NCI-H1092 (cell line): ENCODE measurements around the gene TPST1.
"Not testable (repeated sequence)": the region's sequence is repeated elsewhere in the genome, so short reads cannot be mapped to it uniquely, and the experiment has no call there.

ENCODE experiments used
- DNase-seq: peaks from one replicate; lab custom pipeline; 2025; lab: John Stamatoyannopoulos, UW

TPST1 gene

GRCh38 chr7:66188645-66189044 lies 16.5 kb upstream of the TPST1 start:
- DNase-seq = no peak

DNA sequence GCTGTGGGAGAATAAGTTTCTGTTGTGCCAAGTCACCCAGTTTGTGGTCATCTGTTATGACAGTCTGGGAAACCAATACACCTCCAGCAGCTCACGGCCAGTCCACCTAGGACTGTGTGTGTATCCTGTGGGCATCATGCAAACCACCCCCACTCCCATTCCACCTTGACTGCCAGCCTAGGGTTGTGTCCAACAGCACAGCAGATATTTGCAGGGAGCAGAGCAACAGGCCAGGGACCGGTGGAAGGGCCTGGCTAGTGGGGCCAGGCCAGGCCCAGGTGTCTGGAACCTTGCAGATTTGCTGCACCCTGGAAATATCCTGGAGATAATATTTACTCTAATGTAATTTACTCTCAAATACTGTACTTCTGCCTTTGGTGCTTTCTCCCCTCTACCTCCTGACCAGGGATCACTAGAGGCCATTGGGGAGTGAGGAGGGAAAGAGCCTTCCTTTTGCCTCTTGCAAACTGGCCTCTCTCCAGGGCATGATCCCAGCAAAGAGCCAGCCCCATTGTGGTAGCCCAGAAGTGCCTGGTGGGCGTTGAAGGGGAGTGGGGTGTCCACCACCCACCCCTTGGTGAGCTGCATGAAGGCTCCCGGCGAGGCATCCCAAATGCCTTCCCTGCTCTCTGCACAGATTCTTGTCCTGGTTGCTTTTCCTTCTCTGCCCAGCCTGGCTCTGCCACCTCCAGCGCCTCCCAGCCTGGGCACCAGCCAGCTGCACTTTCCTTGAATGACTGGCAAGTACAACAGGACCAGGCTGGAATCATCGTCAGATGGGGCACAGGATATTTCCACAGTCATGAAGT lies 15.2 kb upstream of the TPST1 start:
- no peak for DNase-seq

- no peak for DNase-seq
Measured at GRCh38 chr7:66190504-66190857, 14.7 kb upstream of the TPST1 start.

DNA sequence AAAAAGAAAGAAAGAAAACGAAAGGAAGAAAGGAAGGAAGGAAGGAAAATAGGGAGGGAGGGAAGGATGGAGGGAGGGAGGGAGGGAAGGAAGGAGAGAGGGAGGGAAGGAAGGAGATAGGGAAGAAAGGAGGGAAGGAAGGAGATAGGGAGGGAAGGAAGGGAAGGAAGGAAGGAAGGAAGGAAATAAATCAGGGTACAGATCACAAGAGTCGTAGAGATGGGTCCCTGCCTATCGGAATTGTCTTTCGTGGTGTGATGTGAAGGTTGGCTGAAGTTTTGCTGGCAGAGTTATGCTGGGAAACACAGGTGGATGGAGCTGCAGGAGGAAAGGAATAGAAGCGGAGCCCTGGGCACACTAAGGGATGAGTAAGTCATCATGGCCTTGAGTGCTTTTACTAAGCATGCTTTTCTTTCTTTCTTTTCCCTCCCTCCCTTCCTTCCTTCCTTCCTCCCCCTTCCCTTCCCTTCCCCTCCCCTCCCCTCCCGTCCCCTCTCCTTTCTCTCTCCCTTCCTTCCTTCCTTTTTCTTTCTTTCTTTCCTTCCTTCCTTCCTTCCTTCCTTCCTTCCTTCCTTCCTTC lies 11.9 kb upstream of the TPST1 start:
- DNase-seq = no peak

DNA sequence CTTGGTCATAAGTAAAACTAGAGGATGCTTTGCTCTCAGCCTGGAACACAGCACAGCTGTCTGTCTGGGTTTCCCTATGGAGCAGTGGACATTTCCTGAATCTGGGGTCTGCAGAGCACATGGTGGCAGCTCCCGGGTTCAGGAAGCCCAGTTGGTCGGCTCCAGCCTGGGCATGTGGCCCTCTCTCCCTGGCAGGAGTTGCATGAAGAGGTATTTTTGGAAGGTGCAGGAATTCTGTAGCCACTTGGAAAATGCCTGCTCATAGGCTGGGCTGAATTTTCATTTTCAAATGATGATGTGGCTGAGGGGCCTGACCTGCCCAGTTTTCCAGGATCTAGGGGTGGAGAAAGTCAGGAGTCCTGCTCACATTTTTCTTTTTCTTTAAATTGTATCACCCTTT lies 6.7 kb upstream of the TPST1 start:
- no peak for DNase-seq

DNA sequence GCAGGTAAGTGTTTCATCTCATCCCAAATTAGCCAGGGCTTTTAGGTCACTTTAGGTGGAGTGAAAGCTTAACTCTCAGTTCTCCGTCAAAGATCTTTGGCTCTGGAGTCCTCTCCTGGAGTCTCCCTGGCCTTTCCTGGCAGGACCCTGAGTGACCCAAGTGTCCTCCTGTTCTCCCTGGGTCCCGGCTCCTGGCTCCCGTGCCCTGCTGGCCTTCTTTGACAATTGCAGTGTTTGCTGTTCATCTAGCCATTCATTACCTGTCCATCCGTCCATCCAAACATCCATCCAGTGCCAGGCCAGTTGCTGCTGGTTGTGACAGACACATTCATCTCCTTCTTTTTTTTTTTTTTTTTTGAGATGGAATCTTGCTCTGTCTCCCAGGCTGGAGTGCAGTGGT lies 6.2 kb upstream of the TPST1 start:
- no peak for DNase-seq

GRCh38 chr7:66202441-66202840 lies 2.7 kb upstream of the TPST1 start:
- DNase-seq = no peak

- DNase-seq = peak; percentile 25
Measured at GRCh38 chr7:66205741-66206090, 582 bp downstream of the TPST1 start.

DNA sequence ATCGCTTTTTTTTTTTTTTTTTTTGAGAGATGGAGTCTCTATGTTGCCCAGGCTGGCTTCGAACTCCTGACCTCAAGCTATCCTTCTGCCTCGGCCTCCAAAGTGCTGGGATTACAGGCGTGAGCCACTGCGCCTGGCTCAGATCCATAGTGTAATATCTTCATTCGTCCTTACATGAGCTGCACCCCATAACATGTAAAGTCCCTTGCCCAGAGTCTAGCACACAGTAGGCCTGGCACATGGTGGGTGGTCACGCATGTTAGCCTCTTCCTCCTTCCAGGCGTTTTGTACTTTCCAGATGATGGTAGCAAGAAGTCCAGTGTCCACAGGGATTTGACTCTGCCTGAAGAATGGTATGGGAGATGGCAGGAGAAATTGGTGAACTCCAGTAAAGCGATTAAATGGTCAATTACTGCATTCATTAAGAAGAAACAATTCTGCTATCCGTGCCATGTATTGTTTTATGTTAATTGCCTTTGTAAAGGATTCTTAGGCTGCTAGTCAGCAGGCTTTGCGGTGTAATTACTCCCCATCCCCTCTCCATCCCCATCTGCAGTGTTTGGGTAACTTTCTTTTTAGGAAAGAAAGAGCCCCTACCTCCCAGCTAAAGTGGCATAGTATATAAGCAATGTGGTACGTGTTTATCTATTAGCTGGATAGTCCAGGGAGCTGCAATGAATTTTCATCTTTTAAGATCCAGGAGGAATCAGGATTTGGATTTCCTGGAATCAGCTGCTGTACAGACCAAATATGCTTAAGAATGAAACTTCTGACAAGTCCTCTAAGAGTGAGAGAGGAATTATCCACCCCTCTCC lies 1.2 kb downstream of the TPST1 start:
- DNase-seq = no peak

DNA sequence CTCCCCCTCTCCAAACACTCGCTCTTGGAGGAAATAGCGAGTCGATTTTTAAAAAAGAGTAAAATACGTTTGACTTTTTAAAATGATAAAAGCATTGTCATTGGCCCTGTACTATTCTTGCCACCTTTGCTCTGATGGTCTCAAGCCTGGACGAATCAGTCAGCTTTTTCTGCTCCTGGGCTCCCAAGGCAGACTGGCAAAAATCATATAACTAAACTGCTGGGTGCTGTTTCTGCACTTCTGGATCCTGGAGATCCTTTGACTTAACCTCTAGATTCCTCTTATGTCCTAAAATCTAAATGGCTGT lies 1.8 kb downstream of the TPST1 start:
- DNase-seq = no peak

DNA sequence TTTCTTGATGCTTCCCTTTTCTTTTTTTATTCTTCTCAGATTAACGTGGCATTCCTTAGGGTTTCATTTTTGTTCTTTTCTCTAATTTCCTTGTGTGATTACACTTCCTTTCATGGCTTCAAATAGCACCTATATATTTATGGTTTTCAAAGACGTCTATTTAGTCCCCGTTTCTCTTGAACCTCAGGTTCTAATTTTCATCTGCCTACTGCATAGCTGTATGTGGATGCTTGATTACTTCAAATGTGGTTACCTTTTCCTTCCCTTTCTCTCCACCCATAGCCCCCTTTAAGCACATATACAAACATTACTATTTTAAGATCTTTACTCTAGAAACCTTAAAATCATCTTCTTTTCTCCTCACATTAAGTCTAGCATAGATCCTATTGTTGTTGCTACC lies 2.4 kb downstream of the TPST1 start:
- DNase-seq = no peak

GRCh38 chr7:66211429-66211828 lies 6.3 kb downstream of the TPST1 start:
- DNase-seq = no peak

GRCh38 chr7:66213637-66214036 lies 8.5 kb downstream of the TPST1 start:
- DNase-seq = no peak

GRCh38 chr7:66216687-66217086 lies 11.6 kb downstream of the TPST1 start:
- DNase-seq = no peak

DNA sequence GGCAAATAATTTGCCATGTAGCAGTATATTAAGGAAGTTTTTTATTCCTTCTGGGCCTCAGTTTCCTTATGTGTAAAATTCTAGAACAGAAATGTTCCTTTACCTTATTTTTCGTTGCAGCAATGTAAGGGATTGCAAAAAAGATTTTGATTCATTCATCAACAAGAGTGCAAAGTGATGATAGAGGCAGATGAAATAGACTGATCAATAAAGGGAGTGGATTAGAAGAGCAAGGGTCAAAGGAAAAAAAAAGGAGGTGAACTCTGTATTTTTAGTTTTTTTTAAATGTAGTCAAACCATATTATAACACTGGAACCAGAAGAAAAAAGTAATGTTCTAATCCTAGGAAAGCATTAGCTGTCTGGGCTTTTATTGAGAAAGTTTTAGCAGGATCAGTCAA lies 14.7 kb downstream of the TPST1 start:
- DNase-seq = no peak

GRCh38 chr7:66221442-66221841 lies 16.3 kb downstream of the TPST1 start:
- DNase-seq = no peak

DNA sequence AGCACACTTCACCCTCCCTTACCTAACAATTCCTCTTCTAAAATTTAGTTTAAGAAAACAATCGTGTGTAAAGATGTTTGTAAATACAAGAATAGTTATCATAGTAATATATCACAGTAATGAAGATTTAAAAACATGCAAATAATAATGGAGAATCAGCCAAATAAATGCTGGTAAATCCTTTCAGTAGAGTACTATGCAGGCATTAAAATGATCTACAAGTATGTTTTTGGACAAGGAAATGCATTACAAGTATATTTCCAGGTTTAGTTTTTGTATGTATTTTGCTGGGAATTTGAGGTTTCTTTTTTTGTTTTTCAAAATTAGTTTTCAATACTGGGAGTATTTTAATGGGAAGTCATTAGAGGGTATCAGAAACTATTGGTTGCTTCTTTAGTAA lies 22.7 kb downstream of the TPST1 start:
- DNase-seq = no peak

DNA sequence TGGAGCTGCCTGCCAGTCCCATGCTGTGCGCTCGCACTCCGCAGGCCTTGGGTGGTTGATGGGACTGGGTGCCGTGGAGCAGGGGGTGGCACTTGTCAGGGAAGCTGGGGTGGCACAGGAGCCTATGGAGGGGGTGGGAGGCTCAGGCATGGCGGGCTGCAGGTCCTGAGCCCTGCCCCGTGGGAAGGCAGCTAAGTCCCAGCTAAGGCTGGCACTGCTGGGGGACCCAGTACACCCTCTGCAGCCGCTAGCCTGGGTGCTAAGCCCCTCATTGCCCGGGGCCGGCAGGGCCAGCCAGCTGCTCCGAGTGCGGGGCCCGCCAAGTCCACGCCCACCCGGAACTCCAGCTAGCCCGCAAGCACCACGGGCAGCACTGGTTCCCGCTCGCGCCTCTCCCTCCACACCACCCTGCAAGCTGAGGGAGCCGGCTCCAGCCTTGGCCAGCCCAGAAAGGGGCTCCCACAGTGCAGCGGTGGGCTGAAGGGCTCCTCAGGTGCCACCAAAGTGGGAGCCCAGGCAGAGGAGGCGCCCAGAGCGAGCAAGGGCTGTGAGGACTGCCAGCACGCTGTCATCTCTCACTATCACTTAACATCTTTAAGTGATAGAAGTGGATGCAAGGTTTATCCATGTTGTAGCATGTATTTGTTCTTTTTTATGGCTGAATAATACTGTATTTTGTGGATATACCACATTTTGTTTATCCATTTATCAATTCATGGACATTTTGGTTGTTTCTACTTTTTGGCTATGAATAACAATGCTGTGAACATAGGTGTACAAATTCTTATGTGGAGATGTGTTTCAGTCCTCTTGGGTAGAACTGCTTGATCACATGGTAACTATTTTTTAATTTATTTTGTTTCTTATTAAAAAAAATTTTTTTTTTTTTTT lies 26.4 kb downstream of the TPST1 start:
- not testable (repeated sequence) for DNase-seq

GRCh38 chr7:66233638-66234037 lies 28.5 kb downstream of the TPST1 start:
- no peak for DNase-seq

DNA sequence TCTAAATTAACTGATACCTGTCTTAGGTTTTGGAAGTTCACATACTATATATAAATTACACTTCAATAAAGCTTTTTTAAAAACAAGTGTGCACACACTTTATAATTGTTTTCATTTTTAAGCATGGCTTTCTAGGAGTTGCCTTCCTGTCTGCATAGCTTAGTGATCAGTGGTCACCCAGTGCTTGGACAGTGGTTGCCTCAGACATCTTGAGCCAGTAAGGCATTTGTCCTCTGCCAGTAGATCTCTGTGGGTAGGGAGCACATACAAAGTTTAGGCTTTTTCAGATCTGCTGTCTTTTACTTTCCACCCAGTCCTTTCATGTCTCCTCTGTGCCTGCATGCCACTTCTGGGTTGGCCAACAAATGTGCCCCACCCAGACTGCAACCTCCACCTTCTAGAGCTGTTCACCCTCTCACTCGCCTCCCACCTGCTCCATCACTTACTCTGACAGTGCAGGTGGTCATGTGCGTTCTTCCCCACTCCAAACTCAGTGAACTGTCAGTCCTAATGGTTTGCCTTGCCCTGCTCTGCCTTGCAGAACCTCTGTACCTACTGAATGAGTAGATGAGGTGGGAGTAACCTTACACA lies 31.7 kb downstream of the TPST1 start:
- no peak for DNase-seq

DNA sequence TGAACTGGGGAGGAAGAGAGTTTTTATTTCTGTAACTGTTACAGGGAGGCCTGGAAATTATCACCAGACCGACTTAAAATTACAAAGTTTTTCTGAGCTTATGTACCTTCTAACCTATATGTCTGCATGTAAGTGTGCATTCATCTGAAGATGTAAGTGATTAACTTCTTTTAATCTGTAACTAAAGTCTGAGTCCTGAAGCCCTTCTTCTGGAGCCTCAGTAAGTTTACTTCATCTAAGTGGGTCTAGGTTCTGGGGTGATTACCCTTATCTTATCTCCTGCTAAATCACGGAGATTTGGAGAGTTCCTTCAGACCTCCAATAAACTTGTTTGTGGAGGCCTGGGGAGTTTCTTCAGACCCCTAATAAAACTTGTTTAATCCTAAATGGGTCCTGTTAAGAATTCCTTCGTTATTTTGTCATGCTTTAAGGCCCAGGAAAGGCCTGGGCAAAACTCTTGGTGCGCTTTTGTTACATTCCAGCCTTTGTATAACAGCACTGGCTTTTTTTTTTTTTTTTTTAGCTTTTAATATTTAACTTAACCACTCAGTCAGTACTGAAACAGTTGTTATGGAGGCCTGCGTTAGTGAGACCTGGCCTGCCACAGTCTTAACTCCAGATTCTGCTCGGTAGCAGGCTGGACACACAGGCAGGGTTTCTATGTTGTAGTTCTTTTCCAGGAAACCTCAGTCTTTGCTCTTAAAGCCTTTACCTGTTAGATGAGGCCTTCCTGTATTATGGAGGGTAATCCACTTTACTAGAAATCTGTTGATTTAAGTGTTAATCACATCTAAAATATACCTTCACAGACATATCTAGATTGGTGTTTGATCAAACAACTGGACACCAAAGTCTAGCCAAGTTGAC lies 33.0 kb downstream of the TPST1 start:
- no peak for DNase-seq
